ENCODE results near the gene CBARP. TPM values are rescaled to one million over a fixed set of nuclear protein-coding genes. Genes with fewer than 3 reads are reported as not detected.

The CBARP gene
- total and polyA plus RNA-seq, 9 of the 15 experiments (the other 6 are each of a cell fraction or from before 2014, with no cell fraction given), result 0.03 to 8.9 (median 1.2) TPM; not detected in 1

GRCh38 chr19:1213391-1214286 is 24.2 kb downstream of the CBARP start:
- WGBS (ENCODE audit: insufficient coverage, low coverage, missing lambda C conversion rate), result 88% methylated on average over 35 of the region's 39 CpGs
- peaks cover 27 to 81% of the 10 kb centered on the region in 2 experiments for H3K4me1 ChIP-seq (replicated peaks in 1 of 2; ENCODE audit: control insufficient read depth in 2 of 2, insufficient read depth in 2 of 2, low read length in 2 of 2)
- no peak overlapping the region for H2AFZ ChIP-seq (ENCODE audit: low read depth, low read length)
- H3K9me3 ChIP-seq (replicated peaks; ENCODE audit: control insufficient read depth, insufficient read depth, low read depth, low read length), result no peaks in the 10 kb centered on the region
- FAIRE-seq (no peak), DNase-seq (ENCODE audit: extremely low read depth in 1 of 4, low spot score in 3 of 4) (no peak), ATAC-seq (no peak)
- ChIA-PET POLR2A (interaction anchor here (0.5 to 1.2 kb wide), 4 partner anchors 10 to 227 kb away, joined by 3 to 5 read pairs (median 4); partner anchors contain the start of gene GPX4), CTCF (ENCODE audit: low intra/inter-chr PET ratio) (interaction anchor here (0.5 kb wide), 1 partner anchor 100 kb away, joined by 3 read pairs; no protein-coding TSS in a partner anchor)
- peaks cover 70% of the 10 kb centered on the region for H4K20me1 ChIP-seq (replicated peaks; ENCODE audit: control insufficient read depth, insufficient read depth, low read length)
- peaks cover 79% of the 10 kb centered on the region; the same call in 2 of the 3 replicates for H3K36me3 ChIP-seq (ENCODE audit: control insufficient read depth, insufficient read depth, low read length)
- in situ Hi-C loops (cut with MboI) (no loop called here), intact Hi-C loops (cut with micrococcal nuclease) (no loop called here)
- no peak overlapping the region; the same call in 2 of the 3 replicates for H3K27ac ChIP-seq (ENCODE audit: extremely low read depth, low read depth, low read length)
- peak overlapping the region in 1 of 2 experiments; percentile 11; a peak in 1 of 4 replicates for H3K9ac ChIP-seq (ENCODE audit: insufficient read depth in 1 of 2, low read depth in 2 of 2, low read length in 2 of 2)
- BruUV-seq (replicated peaks), result no TSS peak
- no peak overlapping the region for H3K4me3 ChIP-seq
- peaks cover 97% of the 10 kb centered on the region for H3K79me2 ChIP-seq (ENCODE audit: control insufficient read depth, insufficient read depth, low read length)
- H3K9me1 ChIP-seq (ENCODE audit: control insufficient read depth, insufficient read depth, low read length), result peaks cover 26% of the 10 kb centered on the region
- H3K4me2 ChIP-seq (ENCODE audit: insufficient read depth, low read length), result no peak overlapping the region
- no peaks in the 10 kb centered on the region for H3K27me3 ChIP-seq (ENCODE audit: control insufficient read depth in 2 of 2, insufficient read depth in 2 of 2, low read length in 2 of 2)
- TF ChIP-seq ZNF75A (CRISPR knock-in tag; IDR thresholded peaks at IDR 0.05), result no peak
- peak; percentile 19; the same call in 1 of the 2 replicates for TF ChIP-seq PKNOX1 (IDR thresholded peaks at IDR 0.05)
- no peak for TF ChIP-seq RBM34 (IDR thresholded peaks at IDR 0.05; ENCODE audit: borderline replicate concordance, insufficient read depth, low read length)
- TF ChIP-seq MEF2D (tag; conservative IDR thresholded peaks at IDR 0.05; ENCODE audit: low read depth), result no peak
- TF ChIP-seq ELF4 (CRISPR knock-in tag; IDR thresholded peaks at IDR 0.05), result no peak
- TF ChIP-seq ZNF280B (CRISPR knock-in tag; IDR thresholded peaks at IDR 0.05), result no peak
- no peak for TF ChIP-seq HNRNPK (IDR thresholded peaks at IDR 0.05; ENCODE audit: low read depth, low read length, poor library complexity, severe bottlenecking)
- TF ChIP-seq PHB2 (IDR thresholded peaks at IDR 0.05; ENCODE audit: low read depth), result no peak
- no peak for TF ChIP-seq MXI1 (IDR thresholded peaks at IDR 0.05; ENCODE audit: low read depth, low read length)
- peak; percentile 13; the same call in 1 of the 2 replicates for TF ChIP-seq RBFOX2 (IDR thresholded peaks at IDR 0.05; ENCODE audit: low read depth, low read length)
- TF ChIP-seq FOSL1 (tag; conservative IDR thresholded peaks at IDR 0.05), result no peak
- TF ChIP-seq SIX5 (IDR thresholded peaks at IDR 0.05; ENCODE audit: borderline replicate concordance in 1 of 2, insufficient read depth in 1 of 2, low read depth in 1 of 2, low read length in 2 of 2), result no peak
- TF ChIP-seq ARID3A (IDR thresholded peaks at IDR 0.05; ENCODE audit: borderline replicate concordance, low read depth, low read length), result no peak
- no peak for TF ChIP-seq OTX1 (CRISPR knock-in tag; IDR thresholded peaks at IDR 0.05)
- TF ChIP-seq POLR2B (IDR thresholded peaks at IDR 0.05; ENCODE audit: low read depth, partially characterized antibody), result peak; percentile 22
- TF ChIP-seq CHD2 (IDR thresholded peaks at IDR 0.05; ENCODE audit: low read depth, low read length), result no peak

Data from K562 (cell line).